Measurements from ENCODE around the gene FECH. TPM values are rescaled to one million over a fixed set of nuclear protein-coding genes. Genes with fewer than 3 reads are reported as not detected.

The FECH gene
- polyA plus RNA-seq, 1 donor (not counting 4 experiments of a cell fraction or from before 2014, with no cell fraction given): 29.2 TPM

DNA sequence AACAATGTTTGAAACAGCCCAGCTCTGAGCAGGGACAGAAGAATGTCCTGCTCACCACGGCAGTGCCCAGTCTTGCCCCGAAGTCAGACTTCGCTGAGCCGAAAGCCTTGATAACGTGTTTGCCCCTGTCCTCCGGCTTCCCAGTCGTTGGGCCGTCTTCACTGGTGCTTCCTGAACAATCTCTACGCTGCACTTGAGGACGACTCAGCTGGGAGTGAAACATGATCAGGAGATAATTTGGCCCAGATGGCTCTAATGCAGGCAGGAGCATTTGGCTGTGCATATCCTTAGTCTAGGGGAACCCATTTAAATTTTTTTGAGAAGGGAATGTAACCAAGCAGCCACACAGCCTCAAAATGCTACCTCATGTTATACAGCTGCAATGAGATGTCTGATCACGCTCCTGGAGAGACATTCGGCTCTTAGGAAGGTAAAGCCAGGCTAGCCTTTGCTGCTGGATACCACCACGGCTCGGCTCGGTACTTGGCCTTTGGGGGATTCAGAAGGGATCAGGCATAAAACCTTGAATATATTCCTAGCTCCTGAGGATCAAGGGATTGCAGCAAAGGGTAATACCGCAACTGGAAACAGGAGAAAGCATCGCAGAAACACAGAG is 43.6 kb downstream of the FECH start:
- TF ChIP-seq, protein P1, sequence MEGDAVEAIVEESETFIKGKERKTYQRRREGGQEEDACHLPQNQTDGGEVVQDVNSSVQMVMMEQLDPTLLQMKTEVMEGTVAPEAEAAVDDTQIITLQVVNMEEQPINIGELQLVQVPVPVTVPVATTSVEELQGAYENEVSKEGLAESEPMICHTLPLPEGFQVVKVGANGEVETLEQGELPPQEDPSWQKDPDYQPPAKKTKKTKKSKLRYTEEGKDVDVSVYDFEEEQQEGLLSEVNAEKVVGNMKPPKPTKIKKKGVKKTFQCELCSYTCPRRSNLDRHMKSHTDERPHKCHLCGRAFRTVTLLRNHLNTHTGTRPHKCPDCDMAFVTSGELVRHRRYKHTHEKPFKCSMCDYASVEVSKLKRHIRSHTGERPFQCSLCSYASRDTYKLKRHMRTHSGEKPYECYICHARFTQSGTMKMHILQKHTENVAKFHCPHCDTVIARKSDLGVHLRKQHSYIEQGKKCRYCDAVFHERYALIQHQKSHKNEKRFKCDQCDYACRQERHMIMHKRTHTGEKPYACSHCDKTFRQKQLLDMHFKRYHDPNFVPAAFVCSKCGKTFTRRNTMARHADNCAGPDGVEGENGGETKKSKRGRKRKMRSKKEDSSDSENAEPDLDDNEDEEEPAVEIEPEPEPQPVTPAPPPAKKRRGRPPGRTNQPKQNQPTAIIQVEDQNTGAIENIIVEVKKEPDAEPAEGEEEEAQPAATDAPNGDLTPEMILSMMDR (optimal IDR thresholded peaks at IDR 0.05 in 1 of 3, IDR thresholded peaks at IDR 0.05 in 1 of 3, conservative IDR thresholded peaks at IDR 0.05 in 1 of 3; ENCODE audit: extremely low read depth in 1 of 3, insufficient read depth in 2 of 3, low read length in 3 of 3): no peak
- Histone ChIP-seq H3K9me1 (ENCODE audit: control insufficient read depth, extremely low read depth, insufficient read depth, low read length) (no peaks in the 10 kb centered on the region), H2AFZ (ENCODE audit: control insufficient read depth, low read length) (no peak overlapping the region), H3K36me3 (ENCODE audit: control insufficient read depth in 2 of 2, extremely low read depth in 1 of 2, insufficient read depth in 2 of 2, low read length in 2 of 2) (no peaks in the 10 kb centered on the region), H3K4me2 (ENCODE audit: control insufficient read depth, extremely low read depth, insufficient read depth, low read depth, low read length) (no peak overlapping the region), H3K27me3 (ENCODE audit: control insufficient read depth, extremely low read depth, insufficient read depth, low read length) (no peaks in the 10 kb centered on the region), H3K27ac (ENCODE audit: control insufficient read depth, insufficient read depth, low read length) (no peak overlapping the region), H3K4me1 (ENCODE audit: control insufficient read depth, extremely low read depth, insufficient read depth, low read length) (peaks cover 8% of the 10 kb centered on the region), H3K9me3 (ENCODE audit: control insufficient read depth, low read depth, low read length) (no peaks in the 10 kb centered on the region), H4K20me1 (ENCODE audit: control insufficient read depth, extremely low read depth, insufficient read depth, low read length) (no peaks in the 10 kb centered on the region), H3K79me2 (ENCODE audit: control insufficient read depth, insufficient read depth, low read length) (no peaks in the 10 kb centered on the region), H3K4me3 (ENCODE audit: control insufficient read depth in 2 of 3, extremely low read depth in 1 of 3, insufficient read depth in 2 of 3, low read depth in 1 of 3, low read length in 3 of 3) (no peak overlapping the region), H3K9ac (ENCODE audit: control insufficient read depth, extremely low read depth, insufficient read depth, low read length) (no peak overlapping the region)
- dilution Hi-C loops (cut with MboI; ENCODE audit: extremely low pct_ligation_motif_present, low sequenced_read_pairs): no loop called here
- DNase-seq (ENCODE audit: low read depth, low spot score) (no peak), FAIRE-seq (no peak)

GRCh38 chr18:57542126-57542525 is 44.4 kb downstream of the FECH start:
- Histone ChIP-seq H3K4me1 (ENCODE audit: control insufficient read depth, extremely low read depth, insufficient read depth, low read length) (peaks cover 8% of the 10 kb centered on the region), H3K9ac (ENCODE audit: control insufficient read depth, extremely low read depth, insufficient read depth, low read length) (no peak overlapping the region), H3K9me3 (ENCODE audit: control insufficient read depth, low read depth, low read length) (no peaks in the 10 kb centered on the region), H4K20me1 (ENCODE audit: control insufficient read depth, extremely low read depth, insufficient read depth, low read length) (no peaks in the 10 kb centered on the region), H3K27ac (ENCODE audit: control insufficient read depth, insufficient read depth, low read length) (no peak overlapping the region), H3K36me3 (ENCODE audit: control insufficient read depth in 2 of 2, extremely low read depth in 1 of 2, insufficient read depth in 2 of 2, low read length in 2 of 2) (no peaks in the 10 kb centered on the region), H3K4me2 (ENCODE audit: control insufficient read depth, extremely low read depth, insufficient read depth, low read depth, low read length) (peak overlapping the region; percentile 29), H3K27me3 (ENCODE audit: control insufficient read depth, extremely low read depth, insufficient read depth, low read length) (no peaks in the 10 kb centered on the region), H3K9me1 (ENCODE audit: control insufficient read depth, extremely low read depth, insufficient read depth, low read length) (no peaks in the 10 kb centered on the region), H3K4me3 (ENCODE audit: control insufficient read depth in 2 of 3, extremely low read depth in 1 of 3, insufficient read depth in 2 of 3, low read depth in 1 of 3, low read length in 3 of 3) (no peak overlapping the region), H2AFZ (ENCODE audit: control insufficient read depth, low read length) (no peak overlapping the region), H3K79me2 (ENCODE audit: control insufficient read depth, insufficient read depth, low read length) (no peaks in the 10 kb centered on the region)
- dilution Hi-C loops (cut with MboI; ENCODE audit: extremely low pct_ligation_motif_present, low sequenced_read_pairs): no loop called here
- DNase-seq (ENCODE audit: low read depth, low spot score) (no peak), FAIRE-seq (peak; percentile 39)
- no peak for TF ChIP-seq EZH2 (IDR thresholded peaks at IDR 0.05; ENCODE audit: low read length)
- TF ChIP-seq, protein P1 (optimal IDR thresholded peaks at IDR 0.05 in 1 of 3, IDR thresholded peaks at IDR 0.05 in 1 of 3, conservative IDR thresholded peaks at IDR 0.05 in 1 of 3; ENCODE audit: extremely low read depth in 1 of 3, insufficient read depth in 2 of 3, low read length in 3 of 3): no peak
